ENCODE measurements around the gene NEK6.

DNA sequence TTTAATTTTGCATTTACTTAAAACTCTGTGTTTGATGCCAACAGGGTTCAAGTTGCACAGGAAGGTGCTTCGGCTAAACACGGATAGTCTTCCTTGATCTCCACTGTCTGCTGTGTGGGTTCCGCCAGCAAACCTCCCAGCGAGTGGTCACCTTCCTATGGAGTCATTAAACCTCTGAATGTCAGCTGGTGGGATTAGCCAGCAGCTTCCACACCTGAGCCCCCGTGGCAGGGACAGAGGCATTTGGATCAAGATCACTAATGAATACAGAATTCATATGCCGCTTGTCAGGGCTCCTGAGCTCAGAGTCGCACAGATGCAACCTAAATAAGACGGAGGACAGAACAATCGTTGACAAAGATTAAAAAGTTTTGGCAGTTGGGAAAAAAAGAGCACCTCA is 118.0 kb downstream of the NEK6 start:
- TF ChIP-seq, protein P1, sequence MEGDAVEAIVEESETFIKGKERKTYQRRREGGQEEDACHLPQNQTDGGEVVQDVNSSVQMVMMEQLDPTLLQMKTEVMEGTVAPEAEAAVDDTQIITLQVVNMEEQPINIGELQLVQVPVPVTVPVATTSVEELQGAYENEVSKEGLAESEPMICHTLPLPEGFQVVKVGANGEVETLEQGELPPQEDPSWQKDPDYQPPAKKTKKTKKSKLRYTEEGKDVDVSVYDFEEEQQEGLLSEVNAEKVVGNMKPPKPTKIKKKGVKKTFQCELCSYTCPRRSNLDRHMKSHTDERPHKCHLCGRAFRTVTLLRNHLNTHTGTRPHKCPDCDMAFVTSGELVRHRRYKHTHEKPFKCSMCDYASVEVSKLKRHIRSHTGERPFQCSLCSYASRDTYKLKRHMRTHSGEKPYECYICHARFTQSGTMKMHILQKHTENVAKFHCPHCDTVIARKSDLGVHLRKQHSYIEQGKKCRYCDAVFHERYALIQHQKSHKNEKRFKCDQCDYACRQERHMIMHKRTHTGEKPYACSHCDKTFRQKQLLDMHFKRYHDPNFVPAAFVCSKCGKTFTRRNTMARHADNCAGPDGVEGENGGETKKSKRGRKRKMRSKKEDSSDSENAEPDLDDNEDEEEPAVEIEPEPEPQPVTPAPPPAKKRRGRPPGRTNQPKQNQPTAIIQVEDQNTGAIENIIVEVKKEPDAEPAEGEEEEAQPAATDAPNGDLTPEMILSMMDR (IDR thresholded peaks at IDR 0.05; ENCODE audit: poor library complexity), result no peak
- TF ChIP-seq EZH2 (IDR thresholded peaks at IDR 0.05; ENCODE audit: borderline replicate concordance) (no peak), EZH2phosphoT487 (IDR thresholded peaks at IDR 0.05; ENCODE audit: low read depth, severe bottlenecking, unreplicated experiment) (no peak)

Data from hepatocyte (in vitro differentiated cells).